ENCODE results near the gene RAVER2. TPM values are rescaled to one million over a fixed set of nuclear protein-coding genes. Genes with fewer than 3 reads are reported as not detected.
"Not testable (repeated sequence)": the region's sequence is repeated elsewhere in the genome, so short reads cannot be mapped to it uniquely, and the experiment has no call there.

Gene RAVER2
- 18.0 and 19.6 TPM in 2 replicates for polyA plus RNA-seq (2014; cell fraction: cytosol; rRNA removed)
- 26.3 and 26.7 TPM in 2 replicates for polyA plus RNA-seq (2014; cell fraction: nucleus; rRNA removed)

DNA sequence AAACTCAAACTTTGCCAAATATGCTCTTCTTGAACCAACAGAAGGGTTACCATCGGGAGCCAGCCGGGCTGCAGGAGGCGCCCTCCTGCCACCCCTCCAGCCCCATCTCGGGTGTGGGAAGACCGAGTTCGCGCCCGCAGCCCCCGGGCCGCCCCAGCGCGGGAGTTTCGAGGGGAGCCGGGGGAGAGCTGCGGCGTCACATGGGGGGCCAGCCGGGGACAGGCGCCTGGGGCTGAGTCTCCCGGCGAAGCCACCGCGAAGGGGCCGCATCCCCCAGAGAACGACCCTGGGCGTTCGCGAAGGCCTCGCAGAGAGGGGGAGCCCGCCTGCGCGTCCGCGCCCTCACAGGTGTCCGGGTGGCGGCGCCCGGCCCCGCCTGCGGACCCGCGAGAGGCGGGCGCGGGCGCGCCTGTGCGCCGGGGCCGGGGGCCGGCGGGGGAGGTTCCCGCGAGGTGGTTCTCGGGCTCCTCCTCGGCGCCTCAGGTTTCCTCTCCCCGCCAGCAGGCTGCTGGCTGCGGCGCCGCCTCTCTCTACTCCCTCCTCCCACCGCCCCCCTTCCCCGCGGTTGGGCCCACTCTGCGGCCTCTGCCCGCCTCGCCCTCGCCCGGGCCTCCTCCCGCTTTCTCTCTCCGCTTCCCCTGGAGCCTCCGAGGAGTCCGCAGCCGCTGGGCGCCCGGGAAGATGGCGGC lies at the start of gene RAVER2:
RAVER2 (plus strand) TSS at position 584 of the 689 bp plus-strand sequence; CDS start at position 682, 98 bp downstream.
- peak; percentile 67 for DNase-seq (ENCODE audit: low spot score)

DNA sequence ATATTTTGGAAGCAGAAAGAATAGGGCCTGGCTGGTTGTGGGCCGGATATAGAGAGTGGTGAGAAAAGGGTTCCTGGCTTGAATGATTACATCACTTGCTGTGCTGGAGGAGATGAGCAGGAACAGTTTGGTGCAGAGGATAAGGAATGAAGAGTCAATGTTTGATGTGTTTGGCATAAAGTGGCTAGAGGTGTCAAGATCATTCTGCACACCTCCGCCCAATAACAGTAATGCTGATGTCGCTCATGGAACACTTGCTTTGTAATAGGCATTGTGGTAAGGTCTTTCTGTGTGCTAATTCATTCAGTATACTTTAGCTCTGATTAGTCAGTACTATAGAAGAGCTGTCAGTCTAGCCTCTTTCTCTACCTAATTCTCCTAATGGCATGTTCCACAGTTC lies 48.0 kb upstream of the RAVER2 start:
- no peak for DNase-seq (ENCODE audit: low spot score)

GRCh38 chr1:64699327-64699726 lies 45.5 kb upstream of the RAVER2 start:
- no peak for DNase-seq (ENCODE audit: low spot score)

DNA sequence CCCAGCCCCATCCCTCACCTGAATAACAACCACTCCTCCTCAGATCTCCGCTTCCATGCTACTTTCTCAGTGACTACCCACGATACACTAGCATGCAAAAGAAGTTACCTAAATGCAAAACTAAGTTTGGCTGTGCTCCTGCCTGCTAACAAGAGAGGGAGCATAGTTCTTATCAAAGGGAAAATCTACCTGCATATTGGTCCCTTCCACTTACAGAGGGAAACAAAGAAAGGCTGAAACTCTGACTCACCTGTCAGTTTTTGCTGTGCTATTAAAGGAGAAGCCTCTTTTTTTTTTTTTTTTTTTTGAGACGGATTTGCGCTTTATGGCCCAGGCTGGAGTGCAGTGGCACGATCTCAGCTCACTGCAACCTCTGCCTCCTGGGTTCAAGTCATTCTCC lies 43.8 kb upstream of the RAVER2 start:
- no peak for DNase-seq (ENCODE audit: low spot score)

- DNase-seq (ENCODE audit: low spot score) = no peak
Observed at GRCh38 chr1:64701886-64702285, 43.0 kb upstream of the RAVER2 start.

DNA sequence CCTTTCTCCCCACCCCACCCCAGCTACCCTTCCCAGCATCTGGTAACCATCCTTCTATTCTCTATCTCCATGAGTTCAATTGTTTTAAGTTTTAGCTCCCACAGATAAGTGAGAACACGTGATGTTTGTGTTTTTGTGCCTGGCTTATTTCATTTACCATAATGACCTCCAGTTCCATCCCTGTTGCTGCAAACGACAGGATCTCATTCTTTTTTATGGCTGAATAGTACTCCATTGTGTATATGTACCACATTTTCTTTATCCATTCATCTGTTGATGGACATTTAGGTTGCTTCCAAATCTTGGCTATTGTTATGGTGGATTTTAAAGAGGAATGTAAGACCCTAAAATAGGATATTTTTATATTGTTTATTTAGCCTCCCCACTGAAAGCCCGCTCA lies 42.2 kb upstream of the RAVER2 start:
- not testable (repeated sequence) for DNase-seq (ENCODE audit: low spot score)

- DNase-seq (ENCODE audit: low spot score) = no peak
Observed at GRCh38 chr1:64703600-64703999, 41.3 kb upstream of the RAVER2 start.

DNA sequence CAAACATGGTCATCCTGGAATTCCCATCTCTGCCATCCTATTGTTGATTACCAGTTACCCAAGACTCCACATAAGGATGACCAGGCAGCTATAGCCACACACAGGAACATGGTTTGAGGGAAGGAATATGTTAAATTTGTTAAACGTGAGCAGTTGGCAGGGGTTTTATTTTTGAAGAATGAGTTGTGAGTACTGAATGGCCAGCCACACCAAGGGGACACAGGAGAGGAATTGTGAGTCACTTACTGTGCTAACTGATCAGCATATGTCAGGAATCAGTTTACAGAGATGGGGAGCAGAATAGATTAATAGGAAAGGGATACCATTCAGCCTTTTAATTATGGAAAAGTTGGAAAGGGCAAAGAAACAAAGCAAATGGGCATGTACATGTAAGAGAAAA lies 39.3 kb upstream of the RAVER2 start:
- DNase-seq (ENCODE audit: low spot score) = no peak

- DNase-seq (ENCODE audit: low spot score) = no peak
Observed at GRCh38 chr1:64711266-64711665, 33.6 kb upstream of the RAVER2 start.

GRCh38 chr1:64712049-64712448 lies 32.8 kb upstream of the RAVER2 start:
- no peak for DNase-seq (ENCODE audit: low spot score)

- DNase-seq (ENCODE audit: low spot score) = no peak
Observed at GRCh38 chr1:64715186-64715585, 29.7 kb upstream of the RAVER2 start.

DNA sequence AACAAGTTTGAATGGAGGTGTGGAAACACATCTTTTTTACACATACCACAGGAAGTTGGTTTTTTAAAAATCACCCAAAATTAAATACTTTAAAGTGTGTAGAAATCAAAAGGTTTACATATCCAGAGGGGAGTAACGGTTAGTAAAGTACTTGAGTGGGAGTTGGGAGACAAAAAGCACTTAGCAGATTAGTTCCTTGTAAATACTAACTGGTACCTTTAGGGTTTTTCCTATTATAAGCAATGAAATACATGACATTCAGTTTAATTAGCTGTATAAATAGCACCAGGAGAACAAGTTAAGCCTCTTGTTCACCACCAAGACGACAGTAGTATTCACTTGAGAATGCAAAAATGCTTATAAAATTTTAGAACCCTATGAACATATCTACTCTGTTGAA lies 23.7 kb upstream of the RAVER2 start:
- no peak for DNase-seq (ENCODE audit: low spot score)

GRCh38 chr1:64721576-64722145 lies 23.2 kb upstream of the RAVER2 start:
- no peak for DNase-seq (ENCODE audit: low spot score)

DNA sequence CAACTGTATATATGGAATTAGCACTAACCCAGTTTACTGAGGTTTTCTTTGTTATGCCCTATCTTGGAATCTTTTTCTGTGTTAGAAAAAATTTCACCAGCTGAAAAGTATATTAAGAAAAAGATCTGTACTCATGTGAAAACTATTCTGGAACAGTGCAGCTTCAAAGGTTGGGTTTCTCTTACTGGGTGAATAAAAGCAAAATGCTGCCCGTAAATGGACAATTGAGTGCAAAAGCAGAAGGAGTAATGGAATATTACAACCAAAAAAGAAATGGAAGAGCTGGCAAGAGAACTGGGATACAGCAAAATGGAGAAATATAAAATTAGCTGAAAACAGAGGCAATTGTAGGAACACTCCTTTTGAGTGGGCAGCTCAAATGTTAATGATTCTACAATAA lies 17.0 kb upstream of the RAVER2 start:
- DNase-seq (ENCODE audit: low spot score) = no peak

DNA sequence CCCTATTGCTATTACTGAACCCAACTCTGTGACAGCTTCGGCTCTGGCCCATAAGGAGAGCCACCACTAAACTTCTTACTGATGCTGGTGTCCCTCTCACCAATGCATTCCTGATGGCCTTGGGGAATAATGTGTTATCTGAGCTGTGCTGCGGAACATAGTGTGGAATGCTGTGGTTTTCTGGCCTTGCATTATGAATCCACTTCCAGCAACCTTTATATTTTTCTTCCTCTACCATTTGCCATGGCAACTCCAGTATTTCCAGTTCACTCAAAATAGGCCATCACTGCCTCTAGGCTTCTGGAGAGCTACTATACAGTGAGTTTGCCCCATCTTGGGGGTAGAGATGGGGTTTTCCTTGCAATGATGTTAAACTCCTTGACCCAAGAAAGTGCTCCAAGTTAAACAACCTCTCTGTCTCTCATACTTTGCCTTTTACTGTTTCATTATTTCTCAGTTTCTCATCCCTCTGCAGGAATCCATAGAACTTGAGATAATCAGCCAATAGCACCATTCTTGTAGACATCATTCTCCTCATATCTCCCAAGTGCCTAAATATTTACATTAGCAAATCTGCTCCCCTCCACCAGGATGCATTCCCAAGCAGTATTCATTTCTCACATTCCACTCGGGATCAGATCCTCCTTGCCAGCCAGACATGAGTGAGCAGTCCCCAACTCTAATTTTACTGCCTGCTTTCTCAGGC lies 11.1 kb upstream of the RAVER2 start:
- DNase-seq (ENCODE audit: low spot score) = no peak

GRCh38 chr1:64734287-64734652 lies 10.6 kb upstream of the RAVER2 start:
- DNase-seq (ENCODE audit: low spot score) = no peak

- not testable (repeated sequence) for DNase-seq (ENCODE audit: low spot score)
Observed at GRCh38 chr1:64740687-64741086, 4.2 kb upstream of the RAVER2 start.

- DNase-seq (ENCODE audit: low spot score) = peak; percentile 3
Observed at GRCh38 chr1:64743954-64744491, 852 bp upstream of the RAVER2 start.

DNA sequence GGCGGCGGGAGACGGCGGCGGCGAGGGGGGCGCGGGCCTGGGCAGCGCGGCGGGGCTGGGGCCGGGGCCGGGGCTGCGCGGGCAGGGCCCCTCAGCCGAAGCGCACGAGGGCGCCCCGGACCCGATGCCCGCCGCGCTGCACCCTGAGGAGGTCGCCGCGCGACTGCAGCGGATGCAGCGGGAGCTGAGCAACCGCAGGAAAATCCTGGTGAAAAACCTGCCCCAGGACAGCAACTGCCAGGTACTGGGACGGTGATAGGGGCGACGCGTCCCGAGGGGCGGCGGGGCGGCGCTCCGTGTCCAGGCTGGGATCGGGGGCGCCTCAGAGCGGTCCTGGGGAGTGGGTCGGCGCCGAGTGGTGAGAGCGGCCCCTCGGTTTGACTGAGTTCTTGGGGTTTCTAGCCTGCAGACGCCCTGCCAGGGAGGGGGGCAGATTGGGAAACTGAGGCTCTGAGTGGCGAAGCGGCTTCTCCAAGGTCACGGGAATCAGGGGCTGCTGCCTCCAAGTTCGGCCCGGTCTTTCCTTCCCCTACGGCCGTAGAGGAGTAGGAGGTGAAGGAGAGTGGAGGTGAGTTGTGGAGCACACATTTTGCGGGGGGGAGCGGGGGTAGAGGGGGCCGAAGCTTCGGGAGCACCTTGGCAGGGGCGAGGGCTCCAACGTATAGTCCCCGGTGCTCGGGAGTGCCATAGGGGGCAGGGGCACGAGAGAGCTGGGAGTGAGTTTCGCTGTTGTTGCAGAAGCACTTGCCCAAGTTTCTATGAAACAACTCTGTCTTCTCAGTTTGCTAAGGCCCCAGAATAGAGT lies 508 bp downstream of the RAVER2 start:
- DNase-seq (ENCODE audit: low spot score) = peak; percentile 35

- DNase-seq (ENCODE audit: low spot score) = peak; percentile 12
Observed at GRCh38 chr1:64745986-64746940, 1.4 kb downstream of the RAVER2 start.

All from SK-N-DZ (cell line).